GM13976 (cell line): ENCODE data around the gene SMIM11.
"Not testable (repeated sequence)": the region's sequence is repeated elsewhere in the genome, so short reads cannot be mapped to it uniquely, and the experiment has no call there.

ENCODE experiments used
- DNase-seq: peaks from one replicate; pipeline ENCODE4 v3.0.0; 2012; ENCODE audit warnings: low spot score
- in situ Hi-C: fragments of 300-500 bp; cut with MboI; formaldehyde crosslinking; loops from one replicate; pipeline ENCODE4 v1.12.0; 2022; ENCODE audit warnings: low sequenced_read_pairs, mixed read lengths, inconsistent platforms; ENCODE audit not compliant: unreplicated experiment
- TF ChIP-seq, protein P1 (sequence below): IDR thresholded peaks from 2 replicates; pipeline ENCODE4 v1.5.1; 2012; ENCODE audit warnings: borderline replicate concordance, mild to moderate bottlenecking; ENCODE audit not compliant: insufficient read depth; ENCODE audit errors: extremely low read depth, missing control alignments, control extremely low read depth

Gene SMIM11

DNA sequence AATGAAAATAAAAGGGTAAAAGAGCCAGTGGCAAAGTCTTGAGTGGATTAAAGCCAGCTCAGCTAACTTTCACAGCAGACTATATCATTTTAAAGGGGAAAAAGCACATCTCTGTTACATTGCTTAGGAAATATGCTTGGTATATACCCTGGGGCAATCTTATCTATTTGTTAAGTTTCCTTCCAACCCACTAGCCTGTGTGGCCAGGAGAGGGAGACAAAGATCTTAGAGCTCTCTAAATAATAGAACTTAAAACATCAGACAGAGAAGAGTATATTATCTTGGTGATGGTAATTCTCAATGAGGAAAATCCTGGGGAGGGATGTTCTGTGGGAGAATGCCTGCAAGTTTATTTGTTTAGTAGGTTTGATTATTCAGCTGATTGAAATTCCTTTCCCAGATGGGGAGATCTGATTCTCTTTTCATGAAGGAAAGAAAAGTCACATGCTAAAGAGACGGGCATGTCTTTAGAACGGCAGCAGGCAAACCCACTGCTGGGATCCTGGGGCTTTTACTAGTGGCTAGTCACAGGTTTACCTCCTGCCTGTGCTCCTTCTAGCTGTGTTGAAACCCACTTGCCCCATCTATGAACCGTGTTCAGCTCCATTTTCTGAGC lies 7.9 kb upstream of the SMIM11 start:
- TF ChIP-seq, protein P1, sequence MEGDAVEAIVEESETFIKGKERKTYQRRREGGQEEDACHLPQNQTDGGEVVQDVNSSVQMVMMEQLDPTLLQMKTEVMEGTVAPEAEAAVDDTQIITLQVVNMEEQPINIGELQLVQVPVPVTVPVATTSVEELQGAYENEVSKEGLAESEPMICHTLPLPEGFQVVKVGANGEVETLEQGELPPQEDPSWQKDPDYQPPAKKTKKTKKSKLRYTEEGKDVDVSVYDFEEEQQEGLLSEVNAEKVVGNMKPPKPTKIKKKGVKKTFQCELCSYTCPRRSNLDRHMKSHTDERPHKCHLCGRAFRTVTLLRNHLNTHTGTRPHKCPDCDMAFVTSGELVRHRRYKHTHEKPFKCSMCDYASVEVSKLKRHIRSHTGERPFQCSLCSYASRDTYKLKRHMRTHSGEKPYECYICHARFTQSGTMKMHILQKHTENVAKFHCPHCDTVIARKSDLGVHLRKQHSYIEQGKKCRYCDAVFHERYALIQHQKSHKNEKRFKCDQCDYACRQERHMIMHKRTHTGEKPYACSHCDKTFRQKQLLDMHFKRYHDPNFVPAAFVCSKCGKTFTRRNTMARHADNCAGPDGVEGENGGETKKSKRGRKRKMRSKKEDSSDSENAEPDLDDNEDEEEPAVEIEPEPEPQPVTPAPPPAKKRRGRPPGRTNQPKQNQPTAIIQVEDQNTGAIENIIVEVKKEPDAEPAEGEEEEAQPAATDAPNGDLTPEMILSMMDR = peak; percentile 66
- peak; percentile 44 for DNase-seq
- in situ Hi-C loops = no loop called here

DNA sequence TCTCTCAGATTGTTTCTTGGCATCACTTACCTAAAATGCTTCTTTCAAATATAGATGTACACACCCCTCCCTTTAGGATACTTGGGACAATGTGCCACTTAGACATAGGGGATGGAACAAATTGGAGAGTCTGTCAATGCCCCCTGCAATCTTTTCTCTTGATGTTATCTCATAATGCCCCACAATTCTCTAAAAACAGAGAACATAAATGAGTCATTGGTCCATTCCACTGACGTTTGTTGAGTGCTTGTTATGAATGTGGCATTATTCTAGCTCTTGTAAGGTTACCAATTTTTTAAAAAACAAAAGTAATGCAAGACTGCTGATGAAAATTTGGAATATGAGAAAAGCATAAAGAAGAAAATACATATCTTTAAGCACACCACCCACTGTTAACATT lies 5.6 kb upstream of the SMIM11 start:
- in situ Hi-C loops = no loop called here
- TF ChIP-seq, protein P1 = no peak
- DNase-seq = no peak

DNA sequence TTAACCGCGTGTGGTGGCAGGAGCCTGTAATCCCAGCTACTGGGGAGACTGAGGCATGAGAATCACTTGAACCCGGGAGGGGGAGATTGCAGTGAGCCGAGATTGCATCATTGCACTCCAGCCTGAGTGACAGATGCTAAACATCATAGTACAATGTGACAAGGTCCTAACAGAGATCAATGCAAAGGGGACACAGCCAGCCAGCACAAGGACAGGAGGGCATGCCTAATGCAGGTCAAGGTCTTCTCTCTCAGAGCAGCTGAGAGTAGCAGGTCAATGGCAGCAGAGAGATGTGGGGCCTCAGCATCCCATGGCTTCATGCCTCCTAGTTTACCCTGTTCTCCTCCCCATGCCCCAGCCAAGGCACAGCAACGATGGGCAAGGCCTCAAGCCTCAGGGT lies 3.0 kb upstream of the SMIM11 start:
- in situ Hi-C loops = no loop called here
- DNase-seq = no peak
- TF ChIP-seq, protein P1 = no peak

DNA sequence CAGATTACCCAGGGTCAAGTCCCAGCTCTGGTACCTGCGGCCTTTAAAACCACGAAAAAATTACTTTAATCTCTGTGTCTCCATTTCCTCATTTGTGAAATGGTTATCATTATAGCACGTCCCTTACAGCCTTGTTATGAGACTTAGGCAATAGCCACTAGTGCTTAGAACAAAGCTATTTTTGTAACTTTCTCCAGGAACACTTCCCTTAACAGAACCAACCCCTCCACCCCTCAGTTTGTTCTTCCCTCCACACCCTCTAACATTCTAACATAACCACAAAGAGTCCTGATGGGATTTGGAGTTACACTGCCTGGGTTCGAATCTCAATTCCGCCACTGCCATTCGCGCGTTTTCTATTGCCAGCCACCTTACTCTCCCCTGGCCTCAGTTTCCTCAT lies 845 bp upstream of the SMIM11 start:
- in situ Hi-C loops, DNase-seq: not testable (repeated sequence)

DNA sequence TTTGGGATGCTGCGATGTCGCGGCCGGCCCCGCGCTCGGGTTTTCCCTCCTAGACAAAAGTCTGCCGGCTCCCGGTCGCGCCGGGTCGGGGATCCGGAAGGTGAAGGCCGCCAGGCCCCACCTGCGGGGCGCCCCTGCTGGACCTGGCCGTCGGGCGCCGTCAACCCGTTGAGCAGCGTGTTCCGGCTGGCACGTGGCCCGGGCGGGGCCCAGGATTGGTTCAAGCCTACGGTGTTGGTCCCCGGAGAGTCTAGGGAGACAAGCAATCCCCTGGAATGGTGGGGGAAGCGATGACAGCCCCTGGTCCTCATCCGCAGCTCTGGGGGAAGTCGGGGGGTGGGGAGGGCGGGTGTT lies 289 bp downstream of the SMIM11 start:
- in situ Hi-C loops, DNase-seq: not testable (repeated sequence)

DNA sequence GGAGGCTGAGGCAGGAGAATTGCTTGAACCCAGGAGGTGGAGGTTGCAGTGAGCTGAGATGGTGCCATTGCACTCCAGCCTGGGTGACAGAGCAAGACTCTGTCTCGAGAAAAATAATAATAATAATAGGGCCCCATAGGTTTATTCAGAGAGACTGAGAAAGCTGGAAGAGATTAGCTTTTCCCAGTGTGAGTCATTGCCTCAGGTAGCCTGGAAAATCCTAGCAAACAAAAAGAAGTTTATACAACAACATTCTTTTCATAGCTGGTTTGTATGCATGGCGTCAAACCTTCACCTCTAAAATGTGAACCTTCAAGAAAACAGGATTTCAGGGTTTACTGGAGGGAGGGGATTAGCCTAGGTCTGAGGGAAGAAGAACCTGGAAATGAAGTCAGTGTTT lies 7.8 kb downstream of the SMIM11 start:
- in situ Hi-C loops, DNase-seq: not testable (repeated sequence)

DNA sequence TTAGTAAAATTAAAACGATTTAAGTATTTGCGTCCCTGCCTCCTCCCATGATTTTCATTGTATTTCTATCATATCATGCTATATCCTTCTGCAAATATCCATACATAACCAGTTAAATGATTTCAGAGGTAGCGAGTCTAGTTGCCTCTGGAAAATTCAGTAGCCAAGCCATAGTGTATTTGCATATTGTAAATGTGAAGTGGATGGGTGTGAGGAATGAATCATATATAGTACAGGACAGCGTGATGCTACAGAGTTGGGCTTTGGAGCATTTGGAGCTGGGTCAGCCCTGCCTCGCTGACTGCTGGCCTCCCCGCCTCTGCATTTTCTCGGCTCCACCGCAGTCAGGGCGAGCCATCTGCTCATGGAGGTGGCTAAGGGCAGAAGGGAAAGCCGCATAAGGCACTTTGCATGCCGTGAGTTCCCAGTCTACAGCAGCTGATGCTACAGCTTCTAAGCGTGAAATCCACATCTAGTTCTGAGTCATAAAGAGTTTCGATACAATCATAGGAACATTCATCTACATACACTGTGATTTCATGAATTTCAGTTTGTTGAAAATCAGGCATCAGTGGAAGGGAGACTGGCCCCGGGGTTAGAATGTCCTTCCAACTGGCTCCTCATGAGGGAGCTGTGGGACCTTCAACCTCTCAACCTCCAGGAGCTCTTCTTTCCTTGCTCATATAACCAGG lies 8.6 kb downstream of the SMIM11 start:
- in situ Hi-C loops, DNase-seq: not testable (repeated sequence)

DNA sequence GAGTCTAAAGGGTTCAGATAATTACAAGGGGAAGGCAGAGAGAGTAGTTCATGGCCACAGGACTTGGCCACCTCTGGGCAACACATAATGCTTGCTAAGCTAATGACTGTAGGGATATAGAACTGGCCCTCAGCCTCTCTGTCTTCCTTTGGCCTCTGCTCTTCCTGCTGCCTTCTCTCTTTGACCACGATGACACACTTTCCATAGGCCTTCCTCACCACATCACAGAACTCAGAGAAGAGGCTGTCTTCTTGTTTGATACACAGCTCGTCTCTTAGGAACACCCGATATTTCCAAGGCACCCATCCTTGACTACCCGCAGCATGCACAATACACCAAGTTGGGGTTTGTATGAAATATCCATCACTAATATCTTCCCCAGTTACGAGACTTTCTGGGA lies 25.2 kb downstream of the SMIM11 start:
- DNase-seq, in situ Hi-C loops: not testable (repeated sequence)

DNA sequence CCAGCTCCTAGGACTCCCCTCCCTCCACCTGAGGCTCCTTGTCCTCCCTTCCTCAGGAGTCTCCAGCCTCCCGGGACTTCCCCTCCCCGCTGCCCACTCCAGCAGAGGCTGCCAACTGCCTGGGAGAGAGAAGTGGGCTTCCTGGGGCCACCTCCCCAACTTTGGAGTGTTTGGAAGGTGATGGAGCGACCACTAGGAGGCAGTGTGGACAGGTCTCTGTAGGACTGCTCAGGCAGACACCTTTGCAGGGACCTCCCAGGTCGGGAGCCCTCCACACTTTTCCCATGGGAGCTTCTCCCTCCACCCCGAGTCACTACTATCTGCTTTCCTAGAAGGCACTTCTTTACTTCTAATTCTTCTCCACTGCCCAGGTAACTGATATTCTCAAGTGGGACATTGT lies 29.4 kb downstream of the SMIM11 start:
- in situ Hi-C loops, DNase-seq: not testable (repeated sequence)

DNA sequence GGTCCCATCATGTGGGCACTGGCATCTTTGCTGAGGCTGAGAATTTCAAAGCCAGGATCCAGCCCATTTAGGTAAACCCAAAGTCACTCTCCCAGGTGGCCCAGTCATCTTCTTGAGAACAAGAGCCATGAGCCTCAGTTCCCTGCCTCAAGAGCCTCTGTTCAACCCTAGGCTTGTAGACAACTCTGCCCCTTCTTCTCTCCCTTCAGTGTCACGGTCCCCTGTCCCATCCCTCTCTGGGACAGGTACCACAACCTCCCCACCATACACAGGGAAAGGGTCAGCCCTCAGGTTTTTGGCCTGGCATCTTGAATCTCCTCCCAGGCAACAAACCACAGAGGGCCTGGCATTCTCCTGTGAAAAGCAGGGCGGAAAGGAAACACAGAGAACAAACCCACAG lies 30.4 kb downstream of the SMIM11 start:
- in situ Hi-C loops, DNase-seq: not testable (repeated sequence)

DNA sequence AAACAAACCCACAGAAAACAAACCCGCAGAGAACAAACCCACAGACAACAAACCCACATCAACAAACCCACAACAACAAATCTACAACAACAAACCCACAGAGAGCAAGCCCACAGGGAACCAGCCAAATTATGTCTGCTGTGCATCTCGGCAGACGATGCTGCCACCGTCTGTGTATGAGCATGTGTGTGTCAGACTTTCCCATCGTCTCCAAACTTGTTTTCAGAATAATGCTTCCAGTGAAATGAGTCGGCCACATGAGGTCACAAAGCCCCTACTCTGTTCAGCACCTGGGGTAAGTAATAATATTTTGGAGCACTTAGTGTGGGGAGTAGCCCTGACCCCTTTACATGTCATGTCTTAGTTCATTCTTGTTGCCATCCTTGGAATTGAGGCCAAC lies 30.8 kb downstream of the SMIM11 start:
- DNase-seq, in situ Hi-C loops: not testable (repeated sequence)

DNA sequence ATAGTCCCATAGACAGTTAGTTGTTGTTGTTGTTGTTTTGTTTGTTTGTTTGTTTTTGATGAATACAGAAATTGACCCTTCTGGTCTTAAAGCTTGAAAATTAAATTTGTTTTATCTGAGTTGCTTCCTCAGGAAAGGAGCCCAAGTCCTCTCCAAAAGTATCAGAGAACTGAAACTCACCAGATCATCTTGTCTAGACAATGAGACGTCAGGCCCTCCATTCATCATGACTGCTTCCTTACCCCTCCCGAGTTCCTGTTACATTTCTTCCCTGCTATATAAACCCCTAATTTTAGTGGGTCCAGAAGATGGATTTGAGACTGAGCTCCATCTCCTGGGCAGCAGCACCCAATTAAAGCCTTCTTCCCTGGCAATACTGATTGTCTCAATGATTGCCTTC lies 31.4 kb downstream of the SMIM11 start:
- DNase-seq, in situ Hi-C loops: not testable (repeated sequence)

DNA sequence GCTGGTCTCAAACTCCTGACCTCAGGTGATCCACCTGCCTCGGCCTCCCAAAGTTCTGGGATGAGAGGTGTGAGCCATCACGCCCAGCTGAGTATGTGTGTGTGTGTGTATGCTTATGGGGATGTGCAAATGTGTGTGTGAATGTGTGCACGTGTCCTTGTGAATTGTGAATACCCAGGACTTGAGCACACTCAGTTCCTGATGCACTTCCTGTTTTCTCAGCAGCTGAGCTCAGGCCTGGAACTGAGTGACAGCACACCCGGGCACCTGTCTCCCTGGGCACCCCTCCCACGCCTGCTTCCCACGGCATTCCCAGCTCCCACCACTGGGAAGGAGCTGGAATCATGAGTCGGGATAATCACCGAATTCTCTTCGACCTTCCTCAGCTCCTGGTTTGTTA lies 32.0 kb downstream of the SMIM11 start:
- DNase-seq, in situ Hi-C loops: not testable (repeated sequence)

DNA sequence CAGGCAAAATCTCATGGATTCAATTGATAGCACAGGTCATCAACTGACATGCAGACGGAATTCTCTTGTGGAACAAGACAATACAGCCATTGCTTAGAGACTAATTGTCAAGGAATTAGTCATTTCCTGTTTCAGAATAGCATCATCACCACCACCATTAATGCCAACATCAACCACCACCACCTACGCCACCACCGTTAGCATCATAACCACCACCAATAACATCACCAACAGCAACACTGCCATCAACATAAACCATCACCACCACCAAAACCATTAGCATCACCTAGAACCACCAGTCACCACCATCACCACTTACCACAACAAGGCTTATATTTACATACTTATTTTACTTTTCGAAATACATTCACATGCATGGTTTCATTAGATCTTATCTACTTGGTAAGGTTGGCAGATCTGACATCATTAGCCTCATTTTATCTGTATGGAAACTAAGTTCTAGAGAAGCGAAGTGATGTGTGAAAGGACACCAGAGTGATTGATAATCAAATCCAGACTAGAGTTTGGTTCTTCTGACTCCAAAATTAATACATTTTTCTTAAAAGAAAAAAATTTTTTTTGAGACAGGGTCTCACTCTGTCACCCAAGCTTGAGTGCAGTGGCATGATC lies 42.3 kb downstream of the SMIM11 start:
- DNase-seq, in situ Hi-C loops: not testable (repeated sequence)

DNA sequence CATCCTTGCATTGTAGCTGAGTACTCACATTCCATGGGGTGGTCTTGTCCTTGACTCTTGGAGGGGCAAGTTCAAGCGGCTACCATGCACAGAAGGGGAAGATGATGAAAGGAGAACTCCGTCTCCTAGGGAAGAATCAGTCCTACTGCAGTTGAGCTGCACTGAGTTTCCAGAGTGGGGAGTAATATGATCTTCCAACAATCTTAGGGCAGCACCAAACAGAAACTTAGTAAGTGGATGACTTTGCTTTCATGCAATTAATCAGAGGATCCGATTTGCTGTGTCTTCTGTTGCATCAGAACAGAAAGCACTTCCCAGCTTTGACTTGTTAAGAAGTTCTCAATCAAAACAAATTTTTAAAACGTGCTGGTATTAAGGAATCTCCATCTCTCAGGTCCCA lies 48.5 kb downstream of the SMIM11 start, which contains the start of gene SMIM34:
Gene SMIM34, minus strand, starts transcription at position 147 of the 400 bp plus-strand sequence. Its CDS starts 112 bp downstream, at position 35.
- DNase-seq, in situ Hi-C loops: not testable (repeated sequence)
